Measurements from ENCODE around the gene LDB3.

LDB3 gene, protein sequence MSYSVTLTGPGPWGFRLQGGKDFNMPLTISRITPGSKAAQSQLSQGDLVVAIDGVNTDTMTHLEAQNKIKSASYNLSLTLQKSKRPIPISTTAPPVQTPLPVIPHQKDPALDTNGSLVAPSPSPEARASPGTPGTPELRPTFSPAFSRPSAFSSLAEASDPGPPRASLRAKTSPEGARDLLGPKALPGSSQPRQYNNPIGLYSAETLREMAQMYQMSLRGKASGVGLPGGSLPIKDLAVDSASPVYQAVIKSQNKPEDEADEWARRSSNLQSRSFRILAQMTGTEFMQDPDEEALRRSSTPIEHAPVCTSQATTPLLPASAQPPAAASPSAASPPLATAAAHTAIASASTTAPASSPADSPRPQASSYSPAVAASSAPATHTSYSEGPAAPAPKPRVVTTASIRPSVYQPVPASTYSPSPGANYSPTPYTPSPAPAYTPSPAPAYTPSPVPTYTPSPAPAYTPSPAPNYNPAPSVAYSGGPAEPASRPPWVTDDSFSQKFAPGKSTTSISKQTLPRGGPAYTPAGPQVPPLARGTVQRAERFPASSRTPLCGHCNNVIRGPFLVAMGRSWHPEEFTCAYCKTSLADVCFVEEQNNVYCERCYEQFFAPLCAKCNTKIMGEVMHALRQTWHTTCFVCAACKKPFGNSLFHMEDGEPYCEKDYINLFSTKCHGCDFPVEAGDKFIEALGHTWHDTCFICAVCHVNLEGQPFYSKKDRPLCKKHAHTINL

DNA sequence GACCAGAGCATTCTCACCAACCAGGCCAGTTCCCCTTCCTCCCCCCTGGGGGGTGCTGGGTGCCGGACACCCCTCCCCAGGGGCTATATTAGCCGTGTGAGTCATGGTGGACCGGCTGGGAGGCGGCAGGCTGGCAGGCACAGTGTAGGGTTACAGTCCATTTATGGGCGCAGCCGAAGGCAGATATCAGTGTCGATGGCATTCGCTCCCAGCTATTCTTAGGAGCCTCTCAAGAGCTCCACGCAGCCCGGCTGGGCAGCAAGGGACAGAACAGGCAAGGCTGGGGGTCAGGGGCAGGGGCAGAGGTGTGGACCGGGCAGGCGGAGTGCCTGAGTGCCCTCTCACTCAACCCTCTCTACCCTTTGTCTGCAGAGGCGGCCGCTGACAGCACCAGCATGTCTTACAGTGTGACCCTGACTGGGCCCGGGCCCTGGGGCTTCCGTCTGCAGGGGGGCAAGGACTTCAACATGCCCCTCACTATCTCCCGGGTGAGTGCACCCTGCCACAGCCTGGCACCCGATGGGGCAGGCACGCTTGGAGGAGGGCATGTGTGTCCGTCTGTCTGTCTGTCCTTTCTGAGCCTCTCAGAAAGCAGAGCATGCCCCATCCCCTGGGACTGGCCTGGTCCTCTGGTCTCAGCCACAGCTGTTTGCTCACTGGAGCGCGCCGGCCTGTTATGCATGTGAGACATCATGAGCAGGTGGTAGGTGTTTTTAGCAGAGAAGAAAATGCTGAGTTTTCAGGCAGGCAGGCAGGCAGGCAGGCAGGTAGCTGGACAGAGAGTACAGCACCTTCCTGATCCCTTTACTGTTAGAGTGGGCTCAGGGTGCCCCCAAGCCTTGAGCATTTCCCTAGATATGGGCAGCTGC lies at the start of gene LDB3:
Gene LDB3, plus strand, starts transcription at position 215 of the 869 bp plus-strand sequence. Its CDS starts 181 bp downstream, at position 396.
- Histone ChIP-seq H3K4me2 (ENCODE audit: low read length) (no peak within 1 kb of the TSS), H3K4me3 (ENCODE audit: low read depth, low read length) (no peak within 1 kb of the TSS), H3K4me1 (peaks cover 2% of the 10 kb centered on the region), H3K36me3 (ENCODE audit: control insufficient read depth, insufficient read depth, low read length) (no peaks in the 10 kb centered on the region), H3K79me2 (no peaks in the 10 kb centered on the region), H3K9me3 (ENCODE audit: control insufficient read depth, low read length) (no peaks in the 10 kb centered on the region), H3K27ac (no peak within 1 kb of the TSS), H2AFZ (no peak within 1 kb of the TSS), H3K27me3 (ENCODE audit: control insufficient read depth, insufficient read depth, low read length) (no peaks in the 10 kb centered on the region), H3K9ac (no peak within 1 kb of the TSS)
- TF ChIP-seq, protein P1, sequence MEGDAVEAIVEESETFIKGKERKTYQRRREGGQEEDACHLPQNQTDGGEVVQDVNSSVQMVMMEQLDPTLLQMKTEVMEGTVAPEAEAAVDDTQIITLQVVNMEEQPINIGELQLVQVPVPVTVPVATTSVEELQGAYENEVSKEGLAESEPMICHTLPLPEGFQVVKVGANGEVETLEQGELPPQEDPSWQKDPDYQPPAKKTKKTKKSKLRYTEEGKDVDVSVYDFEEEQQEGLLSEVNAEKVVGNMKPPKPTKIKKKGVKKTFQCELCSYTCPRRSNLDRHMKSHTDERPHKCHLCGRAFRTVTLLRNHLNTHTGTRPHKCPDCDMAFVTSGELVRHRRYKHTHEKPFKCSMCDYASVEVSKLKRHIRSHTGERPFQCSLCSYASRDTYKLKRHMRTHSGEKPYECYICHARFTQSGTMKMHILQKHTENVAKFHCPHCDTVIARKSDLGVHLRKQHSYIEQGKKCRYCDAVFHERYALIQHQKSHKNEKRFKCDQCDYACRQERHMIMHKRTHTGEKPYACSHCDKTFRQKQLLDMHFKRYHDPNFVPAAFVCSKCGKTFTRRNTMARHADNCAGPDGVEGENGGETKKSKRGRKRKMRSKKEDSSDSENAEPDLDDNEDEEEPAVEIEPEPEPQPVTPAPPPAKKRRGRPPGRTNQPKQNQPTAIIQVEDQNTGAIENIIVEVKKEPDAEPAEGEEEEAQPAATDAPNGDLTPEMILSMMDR (IDR thresholded peaks at IDR 0.05): no peak

DNA sequence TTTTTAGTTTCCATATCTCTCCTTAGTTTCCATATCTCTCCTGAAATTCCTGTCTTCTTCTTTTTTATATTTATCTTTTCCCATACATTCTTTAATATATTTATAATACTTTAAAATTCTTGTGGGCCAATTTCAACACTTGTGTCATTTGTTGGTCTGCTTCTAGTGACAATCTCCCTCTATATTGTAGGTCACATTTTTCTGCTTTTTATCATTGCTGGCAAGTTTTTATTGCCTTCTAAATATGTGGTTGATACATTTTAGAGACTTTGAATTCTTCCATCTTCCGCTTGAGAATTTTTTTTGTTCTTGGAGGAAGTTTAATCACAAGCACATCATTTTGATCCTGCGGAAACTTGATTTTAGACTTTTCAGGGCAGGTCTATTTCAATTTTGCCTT lies 40.0 kb upstream of the LDB3 start:
- no peaks in the 10 kb centered on the region for H3K79me2 ChIP-seq
- H2AFZ ChIP-seq: no peak overlapping the region
- no peak overlapping the region for H3K4me3 ChIP-seq (ENCODE audit: low read depth, low read length)
- no peak overlapping the region for H3K27ac ChIP-seq
- no peaks in the 10 kb centered on the region for H3K4me1 ChIP-seq
- TF ChIP-seq, protein P1 (IDR thresholded peaks at IDR 0.05): no peak
- no peak overlapping the region for H3K9ac ChIP-seq
- H3K4me2 ChIP-seq (ENCODE audit: low read length): no peak overlapping the region
- no peaks in the 10 kb centered on the region for H3K27me3 ChIP-seq (ENCODE audit: control insufficient read depth, insufficient read depth, low read length)
- H3K36me3 ChIP-seq (ENCODE audit: control insufficient read depth, insufficient read depth, low read length): no peaks in the 10 kb centered on the region
- no peaks in the 10 kb centered on the region for H3K9me3 ChIP-seq (ENCODE audit: control insufficient read depth, low read length)

GRCh38 chr10:86630079-86630478 lies 38.2 kb upstream of the LDB3 start:
- Histone ChIP-seq H3K4me1 (no peaks in the 10 kb centered on the region), H3K27me3 (ENCODE audit: control insufficient read depth, insufficient read depth, low read length) (no peaks in the 10 kb centered on the region), H3K4me2 (ENCODE audit: low read length) (no peak overlapping the region), H3K9ac (no peak overlapping the region), H3K4me3 (ENCODE audit: low read depth, low read length) (no peak overlapping the region), H3K9me3 (ENCODE audit: control insufficient read depth, low read length) (no peaks in the 10 kb centered on the region), H2AFZ (no peak overlapping the region), H3K36me3 (ENCODE audit: control insufficient read depth, insufficient read depth, low read length) (no peaks in the 10 kb centered on the region), H3K79me2 (no peaks in the 10 kb centered on the region), H3K27ac (no peak overlapping the region)
- TF ChIP-seq, protein P1 (IDR thresholded peaks at IDR 0.05): no peak

GRCh38 chr10:86632009-86632800 lies 36.1 kb upstream of the LDB3 start:
- Histone ChIP-seq H2AFZ (peak overlapping the region; percentile 87), H3K4me2 (ENCODE audit: low read length) (peak overlapping the region; percentile 67), H3K79me2 (no peaks in the 10 kb centered on the region), H3K9me3 (ENCODE audit: control insufficient read depth, low read length) (no peaks in the 10 kb centered on the region), H3K4me3 (ENCODE audit: low read depth, low read length) (peak overlapping the region; percentile 23), H3K9ac (no peak overlapping the region), H3K36me3 (ENCODE audit: control insufficient read depth, insufficient read depth, low read length) (no peaks in the 10 kb centered on the region), H3K27me3 (ENCODE audit: control insufficient read depth, insufficient read depth, low read length) (no peaks in the 10 kb centered on the region), H3K27ac (no peak overlapping the region), H3K4me1 (no peaks in the 10 kb centered on the region)
- TF ChIP-seq, protein P1 (IDR thresholded peaks at IDR 0.05): peak; percentile 13
